Hypothalamus (tissue), 51 donors: Measurements from ENCODE around the gene SWT1.
"Not testable (repeated sequence)": the region's sequence is repeated elsewhere in the genome, so short reads cannot be mapped to it uniquely, and the experiment has no call there.

Experiments used
- DNase-seq, 51 donors: peaks; one replicate each; lab custom pipeline; 2025; lab: John Stamatoyannopoulos, UW

The SWT1 gene

DNA sequence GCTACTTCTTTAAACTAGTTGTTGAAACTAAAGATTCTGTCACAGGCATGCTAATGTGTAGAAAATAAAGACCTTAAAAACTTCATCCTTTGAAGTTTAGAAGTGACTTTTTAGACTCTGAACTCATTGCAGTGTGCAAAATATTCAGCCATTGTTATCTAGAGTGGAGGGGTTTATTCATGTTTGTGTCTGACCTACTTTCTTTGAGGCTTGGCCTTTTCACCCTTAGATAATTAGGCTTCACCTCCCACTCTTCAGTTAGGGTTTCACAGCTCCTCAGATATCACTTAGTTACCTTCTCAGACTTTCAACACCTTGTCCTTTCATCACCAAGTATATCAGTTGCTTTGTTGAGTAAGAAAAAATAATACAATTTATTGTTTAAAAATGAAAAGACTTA, 84.2 kb downstream of the SWT1 start:
- no peak for DNase-seq

DNA sequence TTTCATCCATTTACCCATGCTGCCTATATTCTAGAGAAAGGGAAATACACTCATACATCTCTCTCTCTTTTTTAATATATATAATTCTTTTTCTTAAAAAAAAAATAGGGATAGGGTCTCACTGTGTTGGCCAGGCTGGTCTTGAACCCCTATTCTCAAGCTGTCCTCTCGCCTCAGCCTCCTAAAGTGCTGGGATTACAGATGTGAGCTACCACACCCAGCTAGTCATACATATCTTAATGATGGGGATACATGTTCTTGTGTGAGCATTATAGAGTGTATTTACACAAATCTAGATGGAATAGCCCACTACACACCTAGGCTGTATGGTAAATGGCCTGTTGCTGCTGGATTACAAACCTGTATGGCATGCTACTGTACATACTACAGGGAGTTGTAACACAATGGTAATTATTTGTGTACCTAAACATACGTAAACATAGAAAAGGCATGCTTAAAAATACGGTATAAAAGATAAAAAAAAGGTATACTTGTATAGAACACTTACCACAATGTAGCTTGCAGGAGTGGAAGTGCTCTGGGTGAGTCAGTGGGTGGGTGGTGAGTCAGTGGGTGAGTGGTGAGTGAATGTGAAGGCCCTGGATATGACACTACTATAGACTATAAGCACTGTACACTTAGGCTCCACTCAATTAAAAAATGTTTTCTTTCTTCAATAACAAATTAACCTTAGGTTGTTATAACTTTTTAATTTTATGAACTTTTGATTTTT, 87.2 kb downstream of the SWT1 start:
- no peak for DNase-seq

DNA sequence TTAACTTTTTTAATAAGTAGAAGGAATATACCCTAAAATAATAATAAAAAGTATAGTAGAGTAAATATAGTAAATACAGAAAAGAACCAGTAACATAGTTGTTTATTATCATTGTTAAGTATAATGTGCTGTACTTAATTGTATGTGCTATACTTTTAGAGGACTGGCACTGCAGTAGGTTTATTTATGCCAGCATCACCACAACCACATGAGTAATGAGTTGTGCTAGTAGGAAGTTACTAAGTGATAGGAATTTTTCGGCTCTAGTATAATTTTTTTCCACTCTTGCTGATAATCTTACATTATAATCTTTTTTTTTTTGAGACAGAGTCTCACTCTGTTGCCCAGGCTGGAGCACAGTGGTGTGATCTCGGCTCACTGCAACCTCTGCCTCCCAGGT, 88.5 kb downstream of the SWT1 start:
- no peak for DNase-seq

DNA sequence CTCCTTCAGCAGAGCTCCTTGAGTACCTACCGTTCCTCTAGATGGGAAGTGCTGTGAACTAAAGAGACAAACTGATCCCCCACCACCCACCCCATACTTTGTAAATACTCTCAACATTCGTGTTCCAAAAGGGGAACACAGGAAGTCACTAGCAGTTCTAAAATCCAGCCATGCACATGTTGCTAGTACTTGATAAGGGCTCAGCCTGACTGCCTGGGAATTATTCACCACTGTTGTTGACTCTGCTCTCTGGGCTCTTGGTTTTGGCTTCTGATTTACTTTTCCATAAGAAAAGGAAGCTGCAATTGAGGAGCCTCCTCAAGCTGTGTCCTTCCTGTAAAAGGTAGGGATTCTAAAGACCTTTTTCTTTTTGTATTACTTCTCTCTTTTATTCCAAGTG, 92.6 kb downstream of the SWT1 start:
- no peak for DNase-seq

DNA sequence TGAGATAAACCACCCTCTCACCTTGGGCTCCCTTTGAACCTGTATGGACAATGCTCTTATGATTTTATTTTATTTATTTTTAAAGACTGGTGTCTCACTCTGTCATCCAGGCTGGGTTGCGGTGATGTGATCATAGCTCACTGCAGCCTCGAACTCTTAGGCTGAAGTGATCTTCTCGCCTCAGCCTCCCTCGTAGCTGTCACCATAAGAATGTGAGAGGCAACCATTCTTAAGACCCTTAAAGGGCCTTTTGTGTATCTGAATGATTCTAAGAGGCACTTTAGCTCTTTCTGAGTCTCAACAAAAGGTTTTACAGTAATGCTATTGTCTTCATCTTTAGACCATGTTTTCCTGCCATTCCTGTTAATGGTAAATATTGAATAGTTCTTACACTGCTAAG, 93.1 kb downstream of the SWT1 start:
- DNase-seq = no peak

DNA sequence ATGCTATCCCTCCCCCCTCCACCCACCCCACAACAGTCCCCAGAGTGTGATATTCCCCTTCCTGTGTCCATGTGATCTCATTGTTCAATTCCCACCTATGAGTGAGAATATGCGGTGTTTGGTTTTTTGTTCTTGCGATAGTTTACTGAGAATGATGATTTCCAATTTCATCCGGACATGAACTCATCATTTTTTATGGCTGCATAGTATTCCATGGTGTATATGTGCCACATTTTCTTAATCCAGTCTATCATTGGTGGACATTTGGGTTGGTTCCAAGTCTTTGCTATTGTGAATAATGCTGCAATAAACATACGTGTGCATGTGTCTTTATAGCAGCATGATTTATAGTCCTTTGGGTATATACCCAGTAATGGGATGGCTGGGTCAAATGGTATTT, 95.0 kb downstream of the SWT1 start:
- not testable (repeated sequence) for DNase-seq

DNA sequence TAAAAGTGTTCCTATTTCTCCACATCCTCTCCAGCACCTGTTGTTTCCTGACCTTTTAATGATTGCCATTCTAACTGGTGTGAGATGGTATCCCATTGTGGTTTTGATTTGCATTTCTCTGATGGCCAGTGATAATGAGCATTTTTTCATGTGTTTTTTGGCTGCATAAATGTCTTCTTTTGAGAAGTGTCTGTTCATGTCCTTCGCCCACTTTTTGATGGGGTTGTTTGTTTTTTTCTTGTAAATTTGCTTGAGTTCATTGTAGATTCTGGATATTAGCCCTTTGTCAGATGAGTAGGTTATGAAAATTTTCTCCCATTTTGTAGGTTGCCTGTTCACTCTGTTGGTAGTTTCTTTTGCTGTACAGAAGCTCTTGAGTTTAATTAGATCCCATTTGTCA, 95.4 kb downstream of the SWT1 start:
- DNase-seq = not testable (repeated sequence)

DNA sequence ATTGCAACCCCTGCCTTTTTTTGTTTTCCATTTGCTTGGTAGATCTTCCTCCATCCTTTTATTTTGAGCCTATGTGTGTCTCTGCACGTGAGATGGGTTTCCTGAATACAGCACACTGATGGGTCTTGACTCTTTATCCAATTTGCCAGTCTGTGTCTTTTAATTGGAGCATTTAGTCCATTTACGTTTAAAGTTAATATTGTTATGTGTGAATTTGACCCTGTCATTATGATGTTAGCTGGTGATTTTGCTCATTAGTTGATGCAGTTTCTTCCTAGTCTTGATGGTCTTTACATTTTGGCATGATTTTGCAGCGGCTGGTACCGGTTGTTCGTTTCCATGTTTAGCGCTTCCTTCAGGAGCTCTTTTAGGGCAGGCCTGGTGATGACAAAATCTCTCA, 98.6 kb downstream of the SWT1 start:
- DNase-seq = not testable (repeated sequence)

DNA sequence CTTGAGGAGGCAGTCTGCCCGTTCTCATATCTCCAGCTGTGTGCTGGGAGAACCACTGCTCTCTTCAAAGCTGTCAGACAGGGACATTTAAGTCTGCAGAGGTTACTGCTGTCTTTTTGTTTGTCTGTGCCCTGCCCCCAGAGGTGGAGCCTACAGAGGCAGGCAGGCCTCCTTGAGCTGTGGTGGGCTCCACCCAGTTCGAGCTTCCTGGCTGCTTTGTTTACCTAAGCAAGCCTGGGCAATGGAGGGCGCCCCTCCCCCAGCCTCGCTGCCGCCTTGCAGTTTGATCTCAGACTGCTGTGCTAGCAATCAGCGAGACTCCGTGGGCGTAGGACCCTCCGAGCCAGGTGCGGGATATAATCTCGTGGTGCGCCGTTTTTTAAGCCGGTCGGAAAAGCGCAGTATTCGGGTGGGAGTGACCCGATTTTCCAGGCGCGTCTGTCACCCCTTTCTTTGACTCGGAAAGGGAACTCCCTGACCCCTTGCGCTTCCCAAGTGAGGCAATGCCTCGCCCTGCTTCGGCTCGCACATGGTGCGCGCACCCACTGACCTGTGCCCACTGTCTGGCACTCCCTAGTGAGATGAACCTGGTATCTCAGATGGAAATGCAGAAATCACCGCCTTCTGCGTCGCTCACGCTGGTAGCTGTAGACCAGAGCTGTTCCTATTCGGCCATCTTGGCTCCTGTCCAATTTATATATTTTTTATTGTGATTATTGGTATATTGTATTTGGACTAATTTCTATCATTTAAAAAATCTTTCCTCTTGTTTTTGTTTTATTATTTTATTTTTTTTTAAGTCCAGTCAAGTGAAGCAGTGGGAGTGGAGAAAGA, 100.4 kb downstream of the SWT1 start:
- DNase-seq = not testable (repeated sequence)

DNA sequence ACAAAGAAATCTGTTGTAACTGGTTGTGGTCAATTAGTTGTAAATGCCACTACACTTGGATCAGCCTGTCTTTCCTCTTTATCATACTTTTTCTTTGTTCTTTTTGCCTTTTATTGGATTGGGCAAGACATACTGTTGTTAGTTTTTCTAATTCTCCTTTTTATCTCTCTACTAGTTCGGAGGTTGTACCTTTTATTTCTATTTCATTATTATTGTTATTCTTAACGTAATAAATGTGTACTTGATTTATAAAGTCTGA, 100.9 kb downstream of the SWT1 start:
- DNase-seq = no peak

DNA sequence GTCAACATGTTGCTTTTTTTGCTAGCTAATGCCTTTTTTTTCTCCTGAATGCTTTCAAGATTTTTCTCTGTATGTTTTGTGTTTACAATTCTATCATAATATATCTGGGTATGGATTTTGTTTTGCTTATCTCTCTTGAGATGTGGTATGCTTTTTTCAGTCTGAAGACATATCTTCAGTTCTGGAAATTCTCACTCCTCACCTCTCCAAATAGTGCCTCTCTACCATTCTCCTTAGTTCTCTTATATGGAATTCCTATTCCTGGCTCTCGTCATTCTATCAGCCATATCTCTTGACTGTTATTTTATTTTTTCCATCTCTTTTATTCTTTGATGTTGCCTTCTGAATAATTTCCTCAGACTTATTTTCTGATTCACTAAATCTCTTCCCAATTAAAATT, 101.7 kb downstream of the SWT1 start:
- no peak for DNase-seq

DNA sequence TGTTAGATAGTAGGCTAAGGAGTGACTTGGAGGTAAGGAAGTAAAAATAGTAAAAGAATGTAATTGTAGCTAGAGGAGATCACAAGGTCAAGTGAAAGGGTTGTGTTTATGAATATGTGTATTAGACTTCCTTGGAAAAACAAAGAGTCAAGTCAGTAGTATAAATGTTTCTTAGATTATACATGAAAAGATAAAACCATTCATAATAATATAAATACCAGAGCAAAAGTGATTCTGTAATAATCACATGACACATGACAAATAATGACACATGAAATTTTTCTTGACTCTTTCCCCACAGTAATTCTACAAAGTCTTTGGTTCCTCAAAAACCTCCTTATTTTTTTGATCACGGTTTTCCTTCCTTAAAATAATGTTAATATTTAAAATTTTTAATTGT, 103.6 kb downstream of the SWT1 start:
- no peak for DNase-seq

DNA sequence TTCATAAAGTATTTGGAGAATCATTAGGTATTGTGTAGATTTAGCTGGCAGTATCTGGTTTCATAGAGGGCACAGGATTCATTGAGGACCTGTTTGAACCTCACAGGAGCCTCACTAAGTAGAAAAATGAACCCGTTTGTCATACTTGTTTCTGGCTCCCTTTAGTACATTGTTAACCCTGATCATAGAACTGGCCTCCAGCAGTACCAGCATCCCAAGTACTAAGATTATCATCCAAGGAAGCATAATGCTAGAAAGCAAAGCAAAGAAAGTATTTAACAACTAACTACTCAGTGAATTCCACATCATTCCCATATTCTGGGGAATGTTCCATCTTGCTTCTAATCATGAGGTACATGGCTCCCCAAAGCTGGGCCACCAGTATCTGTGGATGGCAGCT, 105.2 kb downstream of the SWT1 start:
- DNase-seq = no peak

DNA sequence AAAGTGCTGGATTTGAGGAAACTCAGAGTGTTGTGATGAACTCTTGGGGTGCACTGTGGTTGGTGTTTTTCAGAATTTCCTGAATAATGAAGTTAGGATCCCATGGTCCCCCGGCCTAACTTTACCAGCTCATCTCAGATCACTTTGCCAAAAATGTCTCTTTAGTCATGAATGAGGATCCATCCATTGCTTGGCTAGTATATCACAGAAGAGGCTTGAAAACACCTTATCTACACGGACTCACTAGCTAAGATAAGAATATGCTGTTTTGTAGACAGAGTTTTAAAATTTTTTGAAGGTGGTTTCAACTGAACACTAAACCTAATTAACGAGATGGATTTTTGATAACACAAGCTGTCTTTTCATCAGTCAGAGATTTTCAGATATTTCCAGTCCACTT, 106.3 kb downstream of the SWT1 start:
- no peak for DNase-seq

DNA sequence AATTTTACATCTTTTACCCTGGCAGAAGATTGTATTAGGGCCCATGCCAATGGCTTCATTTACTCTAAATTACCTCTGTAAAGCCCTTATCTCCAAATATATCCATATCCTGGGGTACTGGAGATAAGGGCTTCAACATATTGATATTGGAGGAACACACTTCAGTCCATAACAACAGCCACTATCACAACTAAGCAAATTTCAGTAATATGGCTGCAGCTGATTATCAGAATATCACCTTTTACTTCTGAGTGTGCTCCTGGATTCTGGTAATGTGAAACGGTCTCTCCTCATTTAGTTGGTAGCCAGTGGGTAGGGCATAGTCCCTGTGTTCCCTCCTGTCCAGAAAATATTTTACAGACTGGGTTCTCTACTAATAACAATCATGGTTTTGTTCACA, 106.8 kb downstream of the SWT1 start:
- DNase-seq = no peak

DNA sequence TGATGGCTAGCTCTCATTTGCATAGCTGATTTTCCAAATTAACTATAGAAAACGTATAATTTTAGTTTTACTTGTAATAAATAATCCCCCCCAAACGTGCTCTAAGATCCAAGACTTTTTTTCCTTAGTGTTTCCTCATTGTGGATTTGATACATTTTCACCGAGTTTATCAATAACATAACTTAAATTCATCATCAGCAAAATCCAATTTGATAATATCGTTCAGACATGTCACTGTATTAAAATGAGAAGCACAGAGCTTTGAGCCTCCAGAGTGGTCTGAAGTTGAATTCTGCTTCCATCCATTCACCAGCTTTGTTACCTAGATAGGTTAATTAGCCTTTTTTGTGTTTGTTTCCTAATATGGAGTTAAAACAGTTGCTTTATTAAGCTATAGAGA, 108.3 kb downstream of the SWT1 start:
- no peak for DNase-seq

DNA sequence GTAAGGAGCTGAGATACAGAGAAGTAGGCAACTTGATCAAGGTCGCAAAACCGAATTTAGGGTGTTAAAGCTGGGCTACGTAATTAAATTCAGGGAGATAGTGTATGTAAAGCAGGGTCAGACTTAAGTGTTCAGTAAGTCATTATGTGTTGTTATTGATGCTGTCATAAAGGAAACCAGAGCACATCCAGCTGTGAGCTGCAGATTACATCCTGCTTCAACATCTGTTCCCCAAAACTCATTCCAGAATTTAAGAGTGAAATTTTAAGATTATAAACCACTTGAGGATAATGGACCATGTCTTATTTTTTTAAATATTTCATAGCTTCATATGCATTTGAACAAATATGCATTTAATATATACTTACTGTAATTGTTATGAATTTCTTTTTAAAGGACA, 110.3 kb downstream of the SWT1 start:
- no peak for DNase-seq

DNA sequence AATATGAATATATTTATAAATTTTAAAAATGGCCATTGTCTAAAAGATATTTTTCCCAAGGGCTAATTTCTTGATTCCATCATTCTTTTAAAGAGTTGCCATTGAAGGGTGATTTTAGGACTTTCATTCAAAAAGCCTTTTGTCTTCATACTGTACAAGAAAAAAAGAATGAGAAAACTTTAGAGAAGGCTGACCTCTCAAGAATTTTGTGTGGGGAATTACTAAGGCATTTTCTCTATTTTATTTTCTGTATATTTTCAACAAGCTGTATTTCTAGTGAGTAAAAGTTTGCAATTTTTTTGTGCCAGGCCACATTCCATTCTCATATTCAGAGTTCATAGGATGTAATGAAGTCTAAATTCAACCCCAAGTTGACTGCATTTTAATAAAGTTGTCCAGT, 110.7 kb downstream of the SWT1 start:
- DNase-seq = no peak

DNA sequence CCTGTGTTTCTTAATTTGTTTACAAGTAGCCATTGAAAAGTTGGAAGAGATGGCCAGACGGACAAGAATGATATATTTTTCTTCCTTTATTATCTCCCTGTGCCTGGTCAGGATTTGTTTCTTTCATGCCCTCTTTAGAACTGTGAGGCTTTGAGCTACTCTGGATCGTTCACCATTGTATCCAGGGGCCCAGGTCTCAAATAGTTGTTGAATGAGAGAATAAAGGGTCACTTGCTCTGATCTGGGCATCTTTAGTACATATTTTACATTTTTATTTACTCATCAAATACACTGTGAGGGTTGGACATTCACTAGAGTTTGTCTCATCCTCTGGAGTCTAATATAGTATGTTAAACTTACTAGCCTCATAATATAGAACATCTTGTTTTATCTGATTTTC, 111.4 kb downstream of the SWT1 start:
- no peak for DNase-seq

DNA sequence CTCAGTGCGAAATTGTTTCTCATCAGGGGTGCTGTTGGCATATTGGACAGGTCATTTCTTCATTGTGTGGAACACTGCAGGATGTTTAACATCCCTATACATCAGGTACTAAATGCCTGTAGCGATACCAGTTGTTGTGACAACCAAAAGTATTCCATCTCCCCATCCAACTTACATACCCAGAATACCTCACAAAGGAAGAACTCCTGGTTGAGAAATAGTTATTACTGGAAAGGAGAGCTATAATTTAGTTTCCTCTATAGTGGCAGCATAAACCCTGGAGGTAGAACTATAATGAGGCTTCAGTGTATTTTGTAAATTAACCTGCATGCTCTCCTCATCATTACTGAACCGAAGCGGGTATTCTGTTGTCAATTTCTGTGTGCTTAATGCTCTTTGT, 115.0 kb downstream of the SWT1 start:
- no peak for DNase-seq

DNA sequence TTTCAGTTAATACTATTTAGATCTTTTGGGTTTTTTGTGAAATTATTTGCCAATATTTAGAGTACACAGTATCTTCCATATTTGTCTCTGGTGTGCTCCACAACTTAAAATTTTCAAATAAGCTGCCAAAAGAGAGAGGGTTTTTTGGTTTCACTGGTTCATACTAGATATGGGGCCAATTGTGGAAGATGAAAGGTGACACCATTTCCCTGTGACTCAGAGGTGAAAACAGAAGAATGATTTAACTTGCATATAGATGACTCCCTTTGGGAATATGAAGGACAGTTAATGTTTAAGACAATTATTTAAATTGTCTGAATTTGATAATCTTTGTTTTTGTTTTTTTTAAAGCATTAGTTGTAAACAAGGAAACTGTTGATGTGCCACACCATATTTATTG, 122.6 kb downstream of the SWT1 start:
- no peak for DNase-seq

DNA sequence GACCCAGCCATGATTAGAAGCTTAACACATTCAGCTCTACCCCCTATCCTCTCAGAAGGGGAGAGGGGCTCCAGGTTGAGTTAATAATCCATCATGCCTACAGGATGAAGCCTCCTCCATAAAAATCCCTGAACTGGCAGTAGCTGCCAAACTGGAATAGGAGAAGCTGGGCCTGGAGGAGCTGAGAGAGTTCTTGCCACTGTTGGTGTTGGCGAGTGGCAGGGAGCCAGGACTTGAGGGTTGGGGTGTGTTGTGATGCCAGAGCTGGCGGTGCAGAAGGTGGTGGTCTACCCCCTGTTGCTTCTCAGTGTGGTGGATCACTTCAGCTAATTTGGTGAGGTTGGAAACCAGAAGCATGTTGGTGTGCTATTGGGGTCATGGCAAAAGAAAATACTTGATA, 123.6 kb downstream of the SWT1 start:
- no peak for DNase-seq

DNA sequence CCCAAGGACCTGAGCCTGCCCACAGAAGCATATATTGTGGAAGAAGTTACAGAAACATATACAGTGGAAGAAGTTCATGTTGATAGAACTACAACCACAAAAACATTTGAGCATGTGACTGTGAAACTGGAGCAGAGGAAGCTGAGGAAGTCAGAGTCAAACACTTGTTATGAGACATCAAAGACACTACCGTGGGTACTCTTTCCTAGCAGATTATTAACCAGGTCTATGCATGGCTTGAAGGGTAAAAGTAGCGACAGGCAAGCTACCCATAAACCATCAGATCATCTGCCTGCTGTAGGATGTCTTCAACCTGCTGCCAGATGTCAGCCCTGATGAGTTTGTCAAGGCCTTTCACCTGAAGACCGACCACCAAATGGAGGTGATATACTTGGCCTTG, 124.3 kb downstream of the SWT1 start:
- no peak for DNase-seq
